HepG2 (cell line): ENCODE results near the gene MAS1L.

Source experiments
- ATRX ChIP-seq: sonication (generic); formaldehyde crosslinking; IDR thresholded peaks from 2 replicates; pipeline ENCODE4 v1.4.0; 2020; ENCODE audit warnings: missing genetic modification reagents, borderline replicate concordance
- CEBPB ChIP-seq: IDR thresholded peaks from 2 replicates; pipeline ENCODE4 v1.6.1; 2011; ENCODE audit warnings: low read depth, low read length, improper control_type of control experiment, borderline replicate concordance
- HNRNPH1 ChIP-seq: fragments of 200-400 bp; formaldehyde crosslinking; optimal IDR thresholded peaks from 2 replicates; pipeline ENCODE3; 2017; ENCODE audit warnings: mild to moderate bottlenecking, low read depth, low read length
- KLF13 ChIP-seq: sonication (generic); formaldehyde crosslinking; IDR thresholded peaks from 2 replicates; pipeline ENCODE4 v1.4.0; 2020; ENCODE audit warnings: mild to moderate bottlenecking, missing genetic modification reagents
- SPEN ChIP-seq: sonication (generic); formaldehyde crosslinking; IDR thresholded peaks from 2 replicates; pipeline ENCODE4 v1.5.1; 2020; ENCODE audit warnings: low read depth, mild to moderate bottlenecking, missing genetic modification reagents
- ZNF121 ChIP-seq: sonication (generic); formaldehyde crosslinking; IDR thresholded peaks from 2 replicates; pipeline ENCODE4 v1.5.0; 2020; ENCODE audit warnings: mild to moderate bottlenecking, missing genetic modification reagents
- TF ChIP-seq, protein P1 (sequence below): IDR thresholded peaks from 2 replicates; pipeline ENCODE4 v1.6.1; 2016; ENCODE audit warnings: low read depth, control low read depth
- TF ChIP-seq, protein P2 (sequence below): sonication (generic); formaldehyde crosslinking; IDR thresholded peaks from 2 replicates; pipeline ENCODE4 v1.5.0; 2020; ENCODE audit warnings: mild to moderate bottlenecking, missing genetic modification reagents, moderate library complexity
- TF ChIP-seq, protein P3 (sequence below): sonication (generic); formaldehyde crosslinking; IDR thresholded peaks from 2 replicates; pipeline ENCODE4 v1.4.0; 2020; ENCODE audit warnings: missing genetic modification reagents, borderline replicate concordance

DNA sequence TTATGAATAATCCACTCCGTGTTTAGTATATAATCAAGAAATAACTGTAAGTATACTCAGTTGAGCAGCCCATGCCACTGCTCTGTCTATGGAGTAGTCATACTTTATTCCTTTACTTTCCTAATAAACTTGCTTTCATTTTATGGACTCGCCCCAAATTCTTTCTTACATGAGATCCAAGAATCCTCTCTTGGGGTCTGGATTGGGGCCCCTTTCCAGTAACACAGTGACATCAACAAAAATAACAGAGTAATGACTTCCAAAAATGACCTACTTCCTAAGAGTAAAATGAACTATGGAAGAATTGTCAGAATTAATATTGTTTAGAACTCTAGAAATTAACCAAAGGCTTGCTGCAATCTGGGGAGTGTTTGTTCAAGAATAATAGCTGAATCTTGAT is 22.0 kb downstream of the MAS1L start:
- TF ChIP-seq, protein P1, sequence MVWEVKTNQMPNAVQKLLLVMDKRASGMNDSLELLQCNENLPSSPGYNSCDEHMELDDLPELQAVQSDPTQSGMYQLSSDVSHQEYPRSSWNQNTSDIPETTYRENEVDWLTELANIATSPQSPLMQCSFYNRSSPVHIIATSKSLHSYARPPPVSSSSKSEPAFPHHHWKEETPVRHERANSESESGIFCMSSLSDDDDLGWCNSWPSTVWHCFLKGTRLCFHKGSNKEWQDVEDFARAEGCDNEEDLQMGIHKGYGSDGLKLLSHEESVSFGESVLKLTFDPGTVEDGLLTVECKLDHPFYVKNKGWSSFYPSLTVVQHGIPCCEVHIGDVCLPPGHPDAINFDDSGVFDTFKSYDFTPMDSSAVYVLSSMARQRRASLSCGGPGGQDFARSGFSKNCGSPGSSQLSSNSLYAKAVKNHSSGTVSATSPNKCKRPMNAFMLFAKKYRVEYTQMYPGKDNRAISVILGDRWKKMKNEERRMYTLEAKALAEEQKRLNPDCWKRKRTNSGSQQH, result no peak
- TF ChIP-seq, protein P2, sequence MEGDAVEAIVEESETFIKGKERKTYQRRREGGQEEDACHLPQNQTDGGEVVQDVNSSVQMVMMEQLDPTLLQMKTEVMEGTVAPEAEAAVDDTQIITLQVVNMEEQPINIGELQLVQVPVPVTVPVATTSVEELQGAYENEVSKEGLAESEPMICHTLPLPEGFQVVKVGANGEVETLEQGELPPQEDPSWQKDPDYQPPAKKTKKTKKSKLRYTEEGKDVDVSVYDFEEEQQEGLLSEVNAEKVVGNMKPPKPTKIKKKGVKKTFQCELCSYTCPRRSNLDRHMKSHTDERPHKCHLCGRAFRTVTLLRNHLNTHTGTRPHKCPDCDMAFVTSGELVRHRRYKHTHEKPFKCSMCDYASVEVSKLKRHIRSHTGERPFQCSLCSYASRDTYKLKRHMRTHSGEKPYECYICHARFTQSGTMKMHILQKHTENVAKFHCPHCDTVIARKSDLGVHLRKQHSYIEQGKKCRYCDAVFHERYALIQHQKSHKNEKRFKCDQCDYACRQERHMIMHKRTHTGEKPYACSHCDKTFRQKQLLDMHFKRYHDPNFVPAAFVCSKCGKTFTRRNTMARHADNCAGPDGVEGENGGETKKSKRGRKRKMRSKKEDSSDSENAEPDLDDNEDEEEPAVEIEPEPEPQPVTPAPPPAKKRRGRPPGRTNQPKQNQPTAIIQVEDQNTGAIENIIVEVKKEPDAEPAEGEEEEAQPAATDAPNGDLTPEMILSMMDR (CRISPR knock-in tag), result no peak
- no peak for TF ChIP-seq CEBPB
- TF ChIP-seq ZNF121, result no peak
- TF ChIP-seq KLF13 (CRISPR knock-in tag), result no peak
- no peak for TF ChIP-seq ATRX (CRISPR knock-in tag)
- TF ChIP-seq HNRNPH1, result no peak
- TF ChIP-seq, protein P3, sequence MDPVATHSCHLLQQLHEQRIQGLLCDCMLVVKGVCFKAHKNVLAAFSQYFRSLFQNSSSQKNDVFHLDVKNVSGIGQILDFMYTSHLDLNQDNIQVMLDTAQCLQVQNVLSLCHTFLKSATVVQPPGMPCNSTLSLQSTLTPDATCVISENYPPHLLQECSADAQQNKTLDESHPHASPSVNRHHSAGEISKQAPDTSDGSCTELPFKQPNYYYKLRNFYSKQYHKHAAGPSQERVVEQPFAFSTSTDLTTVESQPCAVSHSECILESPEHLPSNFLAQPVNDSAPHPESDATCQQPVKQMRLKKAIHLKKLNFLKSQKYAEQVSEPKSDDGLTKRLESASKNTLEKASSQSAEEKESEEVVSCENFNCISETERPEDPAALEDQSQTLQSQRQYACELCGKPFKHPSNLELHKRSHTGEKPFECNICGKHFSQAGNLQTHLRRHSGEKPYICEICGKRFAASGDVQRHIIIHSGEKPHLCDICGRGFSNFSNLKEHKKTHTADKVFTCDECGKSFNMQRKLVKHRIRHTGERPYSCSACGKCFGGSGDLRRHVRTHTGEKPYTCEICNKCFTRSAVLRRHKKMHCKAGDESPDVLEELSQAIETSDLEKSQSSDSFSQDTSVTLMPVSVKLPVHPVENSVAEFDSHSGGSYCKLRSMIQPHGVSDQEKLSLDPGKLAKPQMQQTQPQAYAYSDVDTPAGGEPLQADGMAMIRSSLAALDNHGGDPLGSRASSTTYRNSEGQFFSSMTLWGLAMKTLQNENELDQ (CRISPR knock-in tag), result no peak
- TF ChIP-seq SPEN (CRISPR knock-in tag), result no peak
